Amniotic stem cell (primary cell): ENCODE measurements around the gene ISX.

Source experiments
- DNase-seq: peaks from one replicate; lab custom pipeline; 2025; lab: John Stamatoyannopoulos, UW

ISX gene

DNA sequence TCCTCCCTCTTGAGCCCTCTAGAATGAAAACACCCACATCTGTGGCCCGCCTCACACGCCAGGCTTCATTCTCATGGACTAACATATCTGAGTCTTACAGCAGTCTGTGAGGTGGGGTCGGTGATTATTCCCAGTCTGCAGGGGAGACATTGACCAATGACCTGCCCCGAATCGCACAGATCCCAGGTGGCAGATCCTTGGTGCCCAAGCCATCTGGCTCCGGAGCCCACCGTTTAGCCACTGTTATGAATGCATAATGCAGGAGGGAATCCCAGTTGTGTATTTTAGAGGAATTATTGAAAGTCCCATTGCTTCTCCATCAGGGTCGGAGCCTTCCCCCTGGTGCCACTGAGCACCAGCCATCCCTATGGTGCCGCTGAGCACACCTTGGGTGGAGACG, 47.4 kb downstream of the ISX start:
- no peak for DNase-seq

DNA sequence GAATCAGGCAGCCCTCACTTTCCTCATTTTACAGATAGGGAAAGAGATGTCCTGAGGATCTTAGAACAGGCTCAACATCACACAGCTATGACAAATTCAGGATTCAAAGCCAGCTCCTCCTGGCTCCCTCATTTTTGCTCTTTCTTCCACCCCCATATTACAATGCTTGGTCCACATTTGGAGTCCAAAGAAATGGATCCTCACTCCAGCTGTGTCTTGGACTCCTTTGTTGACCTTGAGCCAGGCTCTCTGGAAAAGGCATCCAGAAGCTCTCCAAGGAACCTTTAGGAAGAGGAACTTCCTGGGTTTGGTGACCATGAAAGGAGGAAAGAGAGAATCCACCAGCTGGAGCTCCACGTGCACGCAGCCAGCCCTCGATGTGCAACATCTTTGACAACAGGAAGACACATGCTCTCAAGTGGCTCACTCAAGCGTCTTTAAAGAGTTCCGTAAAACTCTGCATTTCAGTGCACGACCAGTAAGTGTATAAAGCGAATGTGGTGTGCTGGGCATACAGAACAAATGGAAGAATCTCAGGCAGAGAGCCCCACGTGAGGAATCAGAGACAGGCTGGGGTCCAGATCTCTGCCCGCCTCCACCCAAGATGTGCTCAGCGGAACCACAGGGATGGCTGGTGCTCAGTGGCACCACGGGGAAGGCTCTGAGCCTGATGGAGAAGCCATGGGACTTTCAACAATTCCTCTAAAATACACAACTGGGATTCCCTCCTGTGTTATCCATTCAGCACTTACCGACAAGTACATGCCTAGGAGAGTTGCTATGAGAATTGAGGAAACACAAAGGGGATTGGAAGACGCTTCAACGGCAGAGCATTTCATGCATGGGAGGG, 48.4 kb downstream of the ISX start:
- no peak for DNase-seq

DNA sequence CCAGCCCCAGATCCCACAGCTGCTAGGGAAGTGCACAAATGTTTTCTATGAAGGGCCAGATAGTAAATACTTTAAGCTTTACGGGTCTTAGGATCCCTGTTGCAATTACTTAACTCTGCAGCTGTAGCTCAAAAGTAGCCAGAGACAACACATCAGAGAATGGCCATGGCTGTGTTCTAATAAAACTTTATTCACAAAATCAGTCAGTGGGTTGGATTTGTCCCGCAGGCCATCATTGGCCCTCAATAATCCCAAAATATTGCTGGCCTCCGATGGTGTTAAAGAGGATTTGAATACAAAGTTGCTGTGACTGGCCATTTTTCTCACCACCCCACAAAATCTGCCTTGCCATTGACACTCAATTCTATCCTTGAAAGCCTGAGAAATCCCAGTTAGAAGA, 49.6 kb downstream of the ISX start:
- DNase-seq = no peak

DNA sequence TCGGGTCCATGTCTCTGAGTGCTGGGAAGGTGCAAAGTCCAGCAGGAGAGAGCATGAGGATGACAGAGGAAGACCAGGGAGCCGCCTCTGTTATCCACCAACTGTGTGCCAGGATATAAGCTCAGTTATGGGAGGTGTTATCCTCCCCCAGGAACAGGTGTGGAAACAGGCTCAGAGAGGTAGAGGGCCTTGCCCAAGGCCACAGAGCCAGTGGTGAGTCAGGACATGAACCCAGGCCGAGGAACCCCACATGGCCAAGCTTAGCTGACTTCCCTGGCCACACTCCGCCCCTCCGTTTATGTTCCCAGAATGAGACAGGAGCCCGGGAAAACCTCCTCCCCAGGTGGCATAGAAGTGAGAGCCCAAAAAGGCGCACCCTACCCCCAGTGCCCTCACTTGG, 50.3 kb downstream of the ISX start:
- no peak for DNase-seq

DNA sequence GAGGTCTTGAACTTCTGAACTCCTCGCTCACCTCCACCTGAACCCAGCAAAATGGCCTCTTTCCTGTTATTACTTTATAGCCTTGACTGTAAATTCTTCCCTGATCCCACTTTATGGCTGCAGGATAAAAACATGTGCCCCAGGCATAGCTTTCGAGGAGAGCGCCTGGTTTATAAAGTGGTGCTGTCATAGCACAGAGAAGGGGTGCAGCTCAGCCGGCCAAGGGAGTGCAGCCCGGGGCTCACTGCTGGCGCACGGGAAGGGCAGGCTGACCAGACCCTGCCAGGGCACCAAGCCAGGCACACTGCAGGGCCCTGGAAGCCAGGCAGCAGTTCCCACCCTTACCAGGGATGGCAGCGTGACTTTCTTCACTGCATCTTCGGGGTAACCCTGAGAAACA, 50.9 kb downstream of the ISX start:
- DNase-seq = no peak

DNA sequence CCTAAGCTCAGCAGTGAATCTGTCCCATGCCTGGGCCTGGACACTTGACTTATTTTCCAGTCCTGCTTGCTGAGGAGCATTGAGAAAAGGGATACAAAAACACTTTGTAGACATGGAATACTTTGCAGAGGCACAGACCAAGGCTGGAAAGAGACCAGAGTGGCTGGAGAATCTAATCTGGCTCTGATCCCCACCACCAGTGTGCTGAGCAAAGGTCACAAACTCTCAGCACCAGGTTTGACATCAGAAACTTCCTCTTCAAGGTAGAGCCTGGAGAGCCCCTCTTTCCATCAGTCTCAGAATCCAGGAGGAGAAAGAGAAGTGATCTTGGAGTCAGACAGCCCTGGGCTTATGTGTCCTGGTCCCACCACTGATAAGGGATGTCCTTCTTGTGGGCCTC, 53.5 kb downstream of the ISX start:
- no peak for DNase-seq

DNA sequence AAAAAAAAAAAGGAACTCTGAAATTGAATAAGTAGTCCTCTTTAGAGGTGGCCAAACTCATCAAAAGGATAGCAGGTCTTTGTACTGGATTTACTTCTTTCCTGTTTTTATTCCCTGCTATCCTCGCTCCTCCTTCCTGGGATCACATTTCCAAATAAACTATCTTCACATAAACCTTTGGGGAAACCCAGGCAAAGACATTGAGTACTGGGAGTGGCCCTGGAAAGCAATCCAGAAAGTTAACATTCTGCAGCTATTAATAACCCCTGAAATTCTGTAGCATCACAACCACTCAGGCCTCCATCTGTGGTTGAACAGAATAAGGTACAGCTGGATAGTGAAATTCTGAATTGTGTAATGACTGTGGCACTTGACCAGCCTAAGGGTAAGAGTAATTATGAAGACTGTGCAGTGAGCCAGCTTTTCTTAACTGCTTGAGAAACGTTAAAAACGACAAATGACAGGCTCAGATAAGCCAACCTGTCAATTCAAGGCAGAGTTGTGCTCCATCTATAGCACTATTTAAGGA, 58.8 kb downstream of the ISX start:
- DNase-seq = no peak

DNA sequence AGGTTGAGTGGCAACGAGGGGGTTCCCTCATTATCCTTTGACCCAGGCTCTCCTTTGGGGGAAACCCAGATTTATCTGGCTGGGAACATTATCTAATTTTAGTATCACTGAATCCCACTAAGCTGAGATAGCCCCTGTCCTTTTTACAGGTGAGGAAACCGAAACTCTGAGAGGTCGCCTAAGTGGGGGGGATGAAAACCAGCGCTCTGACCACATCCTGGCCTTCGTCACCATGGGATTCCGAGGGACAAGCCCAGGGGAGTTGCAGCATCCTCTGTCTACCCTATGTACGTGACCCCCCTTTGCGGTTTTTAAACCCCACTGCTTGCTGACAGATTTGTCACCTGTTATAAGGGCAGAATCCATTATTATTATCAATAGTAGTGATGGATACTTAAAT, 61.0 kb downstream of the ISX start:
- no peak for DNase-seq

DNA sequence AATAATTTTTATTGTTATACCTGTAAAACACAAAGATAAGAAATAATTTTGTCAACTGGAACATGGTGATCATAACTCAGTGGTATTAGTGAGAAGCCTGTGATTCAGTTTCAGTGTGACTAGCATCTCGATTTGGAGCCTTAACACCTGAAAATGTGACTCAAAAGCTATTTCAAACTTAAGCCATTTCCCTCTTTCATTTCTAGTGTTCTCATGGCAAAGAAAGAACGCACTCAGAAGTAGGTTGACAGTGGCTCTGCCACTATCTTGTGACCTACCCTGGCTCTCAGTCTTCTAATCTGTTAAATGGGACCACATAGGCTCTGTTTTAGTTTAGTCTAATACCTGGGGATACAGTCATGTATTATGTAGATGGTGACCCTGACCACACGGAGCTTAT, 62.7 kb downstream of the ISX start:
- DNase-seq = no peak

DNA sequence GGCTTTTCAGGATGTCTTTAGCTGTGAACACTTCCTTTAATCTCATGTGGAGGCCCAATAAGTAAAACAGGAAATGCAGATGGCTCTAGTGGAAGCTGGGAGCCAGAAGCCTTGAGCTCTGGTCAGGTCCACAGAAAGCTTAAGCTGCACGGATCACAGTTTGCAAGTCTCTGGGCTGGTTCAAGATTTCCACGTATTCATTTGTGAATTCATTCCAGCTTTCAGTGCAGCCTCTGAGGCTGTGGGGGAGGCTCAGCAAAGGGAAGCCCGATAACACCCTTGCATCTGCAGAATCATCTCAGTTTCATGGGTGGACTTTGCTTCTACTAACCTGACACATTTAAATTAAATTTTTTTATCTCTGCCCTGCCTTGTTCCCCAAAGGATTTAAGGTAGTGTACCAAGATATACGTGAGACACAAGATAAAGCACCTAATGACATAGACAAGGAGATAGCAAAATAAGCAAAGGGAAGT, 65.6 kb downstream of the ISX start:
- no peak for DNase-seq

DNA sequence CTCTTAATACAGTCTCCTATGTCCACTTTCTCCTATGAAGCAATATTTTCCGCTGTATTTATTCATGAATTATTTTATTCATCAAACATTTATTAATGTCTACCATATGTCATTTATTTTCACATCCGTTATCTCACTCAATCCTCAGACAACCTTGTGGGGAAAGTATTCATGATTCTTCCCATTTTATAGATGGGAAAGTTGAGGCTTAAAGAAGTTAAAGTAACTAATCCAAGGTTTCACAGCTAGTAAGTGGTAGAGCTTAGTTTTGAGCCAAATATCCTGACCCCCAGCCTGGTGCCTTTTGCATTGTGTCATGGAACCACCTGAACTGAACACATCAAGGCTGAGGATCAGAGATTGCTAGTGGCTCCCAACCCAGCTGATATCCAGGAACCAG, 66.6 kb downstream of the ISX start:
- DNase-seq = no peak

DNA sequence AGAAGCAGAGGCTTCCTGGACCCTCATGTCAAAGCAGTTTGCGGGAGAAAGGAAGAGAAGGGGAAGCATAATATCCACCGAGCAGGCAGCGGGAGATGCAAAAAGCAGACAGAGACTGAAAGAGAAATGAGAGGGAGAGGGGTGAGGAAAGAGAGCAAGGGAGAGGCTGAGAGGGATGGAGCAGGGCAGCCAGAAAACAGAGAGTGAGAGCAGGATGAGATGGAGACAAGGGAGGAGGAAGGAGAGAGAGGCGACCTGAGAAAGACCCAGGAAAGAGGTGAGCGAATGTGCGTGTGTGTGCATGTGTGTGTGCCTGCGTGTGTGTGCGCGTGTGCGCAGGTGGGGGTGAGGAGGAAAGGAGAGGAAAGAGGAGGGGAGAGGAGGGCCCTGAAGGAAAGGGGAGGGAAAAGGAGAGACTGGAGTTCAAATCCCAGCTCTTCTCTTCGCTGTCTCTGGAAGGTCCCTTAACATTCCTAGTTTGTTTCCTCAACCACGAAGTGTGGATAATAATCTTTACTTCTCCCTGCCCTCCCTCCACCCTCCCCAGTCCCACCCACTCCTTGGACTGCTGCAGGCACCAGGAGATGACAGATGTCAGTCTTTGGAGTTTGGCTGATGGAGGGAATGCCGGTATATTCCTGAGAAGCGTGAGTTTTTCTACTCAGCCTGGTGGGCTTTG, 67.9 kb downstream of the ISX start:
- no peak for DNase-seq

DNA sequence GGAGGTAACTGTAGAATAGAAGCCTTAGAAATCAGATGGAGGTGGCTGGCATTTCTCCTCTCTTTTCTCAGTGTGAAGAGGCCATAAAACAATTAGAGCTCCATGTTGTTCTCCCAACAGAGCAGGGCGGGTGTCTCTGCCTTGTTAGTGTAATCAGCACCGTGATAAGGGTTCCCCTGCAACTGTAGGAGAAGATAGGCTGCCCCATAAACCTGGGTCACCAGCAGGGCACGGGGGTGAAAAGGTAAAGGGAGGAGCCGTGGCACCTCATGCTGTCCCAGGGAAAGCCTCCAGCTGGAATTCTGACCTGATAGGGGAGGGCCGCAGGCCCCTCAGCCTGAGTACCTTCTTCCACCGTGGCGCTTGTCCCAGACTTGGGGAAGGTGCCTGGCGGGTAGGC, 68.7 kb downstream of the ISX start:
- DNase-seq = no peak

DNA sequence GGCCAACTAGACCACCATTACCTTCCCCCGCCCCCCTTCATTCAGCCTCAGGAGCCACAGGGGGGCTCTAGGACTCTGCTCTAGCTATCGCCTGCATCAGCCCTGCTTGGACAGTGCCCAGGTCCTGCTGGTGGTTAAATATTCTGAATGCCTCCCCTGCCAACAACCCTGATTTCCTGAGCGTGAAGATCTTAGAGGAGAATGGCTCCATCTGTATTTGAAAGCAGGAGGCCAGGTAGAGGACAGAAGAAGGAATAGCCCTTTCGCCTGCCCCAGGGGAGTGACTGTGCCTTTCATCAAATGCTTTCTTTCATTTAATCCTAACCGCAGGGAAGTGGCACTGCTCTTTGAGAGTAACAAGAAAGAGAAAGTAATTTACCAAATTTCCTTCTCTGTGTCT, 69.2 kb downstream of the ISX start:
- no peak for DNase-seq
